GM12878 (cell line): Measurements from ENCODE around the gene MTRFR. TPM values are rescaled to one million over a fixed set of nuclear protein-coding genes. Genes with fewer than 3 reads are reported as not detected.

ENCODE experiments used
- ATAC-seq: fragments of 200-7000 bp; cut with Tn5 transposase; 3 replicates; pipeline ENCODE4 v1.9.1; 2020; ENCODE audit warnings: mild to moderate bottlenecking, moderate library complexity
- BruUV-seq: library from RNA; stranded (reverse); fragments of 400-500 nt; replicated peaks from 2 replicates; lab custom pipeline; 2021; lab: Mats Ljungman, UMichigan
- CTCF ChIA-PET: fragments of 300-600 bp; sonication (Branson Sonifier 250); formaldehyde crosslinking; extraction: SDS; loops from one replicate; lab custom pipeline; 2021; ENCODE audit warnings: inconsistent platforms; lab: Yijun Ruan, JAX
- POLR2A ChIA-PET: fragments of 350-600 bp; formaldehyde crosslinking; extraction: SDS; loops from one replicate; lab custom pipeline; 2021; ENCODE audit warnings: inconsistent platforms; lab: Charles Lee
- RAD21 ChIA-PET: fragments of 300-600 bp; sonication (Branson Sonifier 250); formaldehyde crosslinking; loops from one replicate; lab custom pipeline; 2023; ENCODE audit warnings: antibody characterized with exemption; ENCODE audit not compliant: unreplicated experiment; lab: Charles Lee
- SMC1A ChIA-PET: fragments of 300-600 bp; sonication (Branson Sonifier 250); formaldehyde crosslinking; loops from one replicate; lab custom pipeline; 2023; ENCODE audit not compliant: unreplicated experiment, uncharacterized antibody; lab: Charles Lee
- DNase-seq: peaks from one replicate; pipeline ENCODE4 v3.0.0-alpha.2; 2011; ENCODE audit warnings: low read depth, low spot score
- FAIRE-seq: peaks from 3 replicates; lab custom pipeline; 2011; peaks lifted over from hg19 to GRCh38; lab: Jason Lieb, UNC
- H2AFZ ChIP-seq: 2 replicates; pipeline ENCODE4 v1.6.0; 2011; ENCODE audit warnings: low read depth, low read length, control low read depth; ENCODE audit not compliant: control insufficient read depth
- H3K27ac ChIP-seq: 2 replicates; pipeline ENCODE4 v1.5.1; 2011; ENCODE audit warnings: control low read depth; ENCODE audit not compliant: control insufficient read depth, insufficient read depth
- H3K27me3 ChIP-seq, 2 experiments: replicated peaks in 1 of 2; 2 replicates each; pipeline versions ENCODE4 v1.6.0 to v1.6.1; 2011; ENCODE audit warnings: low read length in 1 of 2; ENCODE audit not compliant: control insufficient read depth in 2 of 2, insufficient read depth in 2 of 2
- H3K36me3 ChIP-seq, 2 experiments: 2 replicates each; pipeline ENCODE4 v1.5.1; 2011; ENCODE audit warnings: low read length in 1 of 2; ENCODE audit not compliant: control insufficient read depth in 2 of 2, insufficient read depth in 2 of 2
- H3K4me1 ChIP-seq: 2 replicates; pipeline ENCODE4 v1.6.1; 2011; ENCODE audit warnings: mild to moderate bottlenecking, low read length, moderate library complexity, mixed read lengths; ENCODE audit not compliant: control insufficient read depth, insufficient read depth
- H3K4me2 ChIP-seq: 2 replicates; pipeline ENCODE4 v1.6.0; 2011; ENCODE audit warnings: control low read depth; ENCODE audit not compliant: control insufficient read depth, insufficient read depth
- H3K4me3 ChIP-seq: fragments of 200-600 bp; sonication (generic); 2 replicates; pipeline ENCODE4 v1.5.1; 2016
- H3K79me2 ChIP-seq: 2 replicates; pipeline ENCODE4 v1.6.0; 2011; ENCODE audit warnings: low read length; ENCODE audit not compliant: control insufficient read depth, insufficient read depth
- H3K9ac ChIP-seq: 2 replicates; pipeline ENCODE4 v1.8.0; 2011; ENCODE audit warnings: low read length, control low read depth, mixed read lengths; ENCODE audit not compliant: control insufficient read depth, insufficient read depth
- H3K9me3 ChIP-seq: replicated peaks from 3 replicates; pipeline ENCODE4 v1.5.1; 2011; ENCODE audit warnings: mild to moderate bottlenecking, low read length; ENCODE audit not compliant: control insufficient read depth, insufficient read depth
- H4K20me1 ChIP-seq: 2 replicates; pipeline ENCODE4 v1.6.0; 2011; ENCODE audit not compliant: control insufficient read depth, insufficient read depth
- ATF3 ChIP-seq: IDR thresholded peaks from 2 replicates; pipeline ENCODE4 v1.6.1; 2011; ENCODE audit warnings: low read depth, mild to moderate bottlenecking, low read length, moderate library complexity, borderline replicate concordance; ENCODE audit errors: extremely low read depth
- BCL3 ChIP-seq: IDR thresholded peaks from 2 replicates; pipeline ENCODE4 v1.6.1; 2011; ENCODE audit warnings: borderline replicate concordance, low read depth, mild to moderate bottlenecking, moderate library complexity, low read length; ENCODE audit not compliant: insufficient read depth, poor library complexity, severe bottlenecking
- DPF2 ChIP-seq: fragments of 450-650 bp; IDR thresholded peaks from 2 replicates; pipeline ENCODE4 v1.6.1; 2017; ENCODE audit warnings: mild to moderate bottlenecking
- EZH2 ChIP-seq: IDR thresholded peaks from 2 replicates; pipeline ENCODE4 v1.6.1; 2012; ENCODE audit warnings: low read depth, mild to moderate bottlenecking, control low read depth, inconsistent platforms, low read length, borderline replicate concordance; ENCODE audit not compliant: control insufficient read depth
- KAT2A ChIP-seq: conservative IDR thresholded peaks from 2 replicates; pipeline ENCODE4 v1.6.1; 2011; ENCODE audit warnings: low read depth, low read length; ENCODE audit not compliant: control insufficient read depth
- MYB ChIP-seq: fragments of 150-350 bp; IDR thresholded peaks from 2 replicates; pipeline ENCODE4 v1.6.1; 2014; ENCODE audit warnings: mild to moderate bottlenecking, low read depth, low read length, borderline replicate concordance
- RCOR1 ChIP-seq: conservative IDR thresholded peaks from 2 replicates; pipeline ENCODE4 v1.6.1; 2012; ENCODE audit warnings: low read depth, low read length, improper control_type of control experiment
- SMC3 ChIP-seq: IDR thresholded peaks from 2 replicates; pipeline ENCODE4 v1.6.1; 2011; ENCODE audit warnings: low read length, improper control_type of control experiment, borderline replicate concordance
- SREBF2 ChIP-seq: IDR thresholded peaks from 2 replicates; pipeline ENCODE4 v1.6.1; 2012; ENCODE audit warnings: mild to moderate bottlenecking, low read length
- ZNF217 ChIP-seq: fragments of 450-650 bp; IDR thresholded peaks from 2 replicates; pipeline ENCODE4 v1.6.1; 2017; ENCODE audit warnings: antibody characterized with exemption, mild to moderate bottlenecking
- ZNF687 ChIP-seq: fragments of 450-650 bp; IDR thresholded peaks from 2 replicates; pipeline ENCODE4 v1.6.1; 2017; ENCODE audit warnings: mild to moderate bottlenecking, moderate library complexity
- WGBS: methylation state at CpG from one replicate; pipeline ENCODE4 v1.1.6; 2016; ENCODE audit warnings: low lambda C conversion rate; ENCODE audit not compliant: insufficient replicate concordance, insufficient coverage; ENCODE audit errors: missing lambda C conversion rate; 5-methylcytosine and 5-hydroxymethylcytosine counted together
- in situ Hi-C: fragments of 300-500 bp; cut with MboI; formaldehyde crosslinking; loops from 9 replicates; pipeline ENCODE4 v1.14.3; 2018; ENCODE audit warnings: mixed read lengths
- intact Hi-C: fragments of 100-400 bp; cut with micrococcal nuclease; formaldehyde crosslinking; loops from one replicate; pipeline ENCODE4 v1.14.2; 2022; ENCODE audit not compliant: unreplicated experiment
- polyA plus RNA-seq, 11 experiments: library from polyadenylated mRNA; depleted of rRNA in 4 of 11; unstranded in 6 of 11; stranded (reverse) in 5 of 11; fragments of >200 nt; fragmentation: Nextera tagmentation in 4 of 11; fragmentation: Illumina TruSeq in 1 of 11; extraction: Ambion mirVana in 4 of 11; extraction: Trizol in 1 of 11; gene quantifications; 1 replicate in 1 of 11; 2 replicates in 10 of 11; pipeline versions ENCODE4 v1.2.1 to v1.2.3, GENCODE V29; 2011 to 2016; ENCODE audit warnings: inconsistent platforms in 2 of 11, missing spikeins in 2 of 11, low read depth in 1 of 11
- total RNA-seq, 4 experiments: library from RNA; depleted of rRNA in 3 of 4; stranded (reverse); fragments of >200 nt in 3 of 4; fragmentation: Illumina TruSeq in 1 of 4; extraction: Trizol in 1 of 4; gene quantifications; 2 replicates each; pipeline versions ENCODE4 v1.2.1 to v1.2.3, GENCODE V29; 2013 to 2021
- TF ChIP-seq, protein P1 (sequence below): fragments of 150-350 bp; IDR thresholded peaks from 2 replicates; pipeline ENCODE4 v1.6.1; 2014; ENCODE audit warnings: mild to moderate bottlenecking, low read depth, low read length
- TF ChIP-seq, protein P2 (sequence below): IDR thresholded peaks from 2 replicates; pipeline ENCODE4 v1.6.1; 2012; ENCODE audit warnings: low read depth, low read length, improper control_type of control experiment

Gene MTRFR
- total and polyA plus RNA-seq, 10 of the 15 experiments (the other 5 are each of a cell fraction or from before 2014, with no cell fraction given) = 12.2 to 33.4 (median 24.8) TPM

- BruUV-seq = no TSS peak
- peaks cover 25% of the 10 kb centered on the region for H3K79me2 ChIP-seq
- no peak for TF ChIP-seq DPF2
- TF ChIP-seq ZNF687 = no peak
- no peak for TF ChIP-seq ATF3
- no peak for TF ChIP-seq MYB
- TF ChIP-seq, protein P1, sequence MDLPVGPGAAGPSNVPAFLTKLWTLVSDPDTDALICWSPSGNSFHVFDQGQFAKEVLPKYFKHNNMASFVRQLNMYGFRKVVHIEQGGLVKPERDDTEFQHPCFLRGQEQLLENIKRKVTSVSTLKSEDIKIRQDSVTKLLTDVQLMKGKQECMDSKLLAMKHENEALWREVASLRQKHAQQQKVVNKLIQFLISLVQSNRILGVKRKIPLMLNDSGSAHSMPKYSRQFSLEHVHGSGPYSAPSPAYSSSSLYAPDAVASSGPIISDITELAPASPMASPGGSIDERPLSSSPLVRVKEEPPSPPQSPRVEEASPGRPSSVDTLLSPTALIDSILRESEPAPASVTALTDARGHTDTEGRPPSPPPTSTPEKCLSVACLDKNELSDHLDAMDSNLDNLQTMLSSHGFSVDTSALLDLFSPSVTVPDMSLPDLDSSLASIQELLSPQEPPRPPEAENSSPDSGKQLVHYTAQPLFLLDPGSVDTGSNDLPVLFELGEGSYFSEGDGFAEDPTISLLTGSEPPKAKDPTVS = no peak
- TF ChIP-seq, protein P2, sequence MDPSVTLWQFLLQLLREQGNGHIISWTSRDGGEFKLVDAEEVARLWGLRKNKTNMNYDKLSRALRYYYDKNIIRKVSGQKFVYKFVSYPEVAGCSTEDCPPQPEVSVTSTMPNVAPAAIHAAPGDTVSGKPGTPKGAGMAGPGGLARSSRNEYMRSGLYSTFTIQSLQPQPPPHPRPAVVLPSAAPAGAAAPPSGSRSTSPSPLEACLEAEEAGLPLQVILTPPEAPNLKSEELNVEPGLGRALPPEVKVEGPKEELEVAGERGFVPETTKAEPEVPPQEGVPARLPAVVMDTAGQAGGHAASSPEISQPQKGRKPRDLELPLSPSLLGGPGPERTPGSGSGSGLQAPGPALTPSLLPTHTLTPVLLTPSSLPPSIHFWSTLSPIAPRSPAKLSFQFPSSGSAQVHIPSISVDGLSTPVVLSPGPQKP = no peak
- no peak for TF ChIP-seq SMC3
- TF ChIP-seq EZH2 = no peak
- no peak for TF ChIP-seq BCL3
- TF ChIP-seq SREBF2 = no peak
- no peak for TF ChIP-seq ZNF217
- TF ChIP-seq RCOR1 = no peak
- no peak for TF ChIP-seq KAT2A
These were observed 32.8 kb downstream of the MTRFR start for GRCh38 chr12:123265851-123266678.

More at GRCh38 chr12:123265851-123266678, 32.8 kb downstream of the MTRFR start:
- H3K4me1 ChIP-seq = peaks cover 17% of the 10 kb centered on the region
- ATAC-seq (no peak), DNase-seq (no peak), FAIRE-seq (no peak)
- H3K4me3 ChIP-seq = no peak overlapping the region
- in situ Hi-C loops (loop anchor here (5.0 kb wide), 1 partner anchor 316 kb away; the partner anchor contains the start of gene TMED2), intact Hi-C loops (no loop called here)
- no peaks in the 10 kb centered on the region for H3K9me3 ChIP-seq
- H3K9ac ChIP-seq = no peak overlapping the region
- ChIA-PET CTCF (no interaction called here), RAD21 (no interaction called here), POLR2A (interaction anchor here (0.6 kb wide), 1 partner anchor 293 kb away, joined by 4 read pairs; no protein-coding TSS in a partner anchor), SMC1A (no interaction called here)
- no peaks in the 10 kb centered on the region; a peak in 2 of 4 replicates for H3K36me3 ChIP-seq
- H2AFZ ChIP-seq = no peak overlapping the region
- WGBS = 89% methylated on average over 35 of the region's 35 CpGs
- no peaks in the 10 kb centered on the region for H3K27me3 ChIP-seq
- no peaks in the 10 kb centered on the region for H4K20me1 ChIP-seq
- no peak overlapping the region for H3K27ac ChIP-seq
- H3K4me2 ChIP-seq = no peak overlapping the region
